Activated CD4-positive, CD25-positive, alpha-beta regulatory T cell treated with anti-CD3 and anti-CD28 coated beads, Interleukin-2, amount 50 U/mL, for 24 hours (primary cell): Measurements from ENCODE around the gene HK1.
"Not testable (repeated sequence)": the region's sequence is repeated elsewhere in the genome, so short reads cannot be mapped to it uniquely, and the experiment has no call there.

Experiments
- ATAC-seq, 2 donors: fragments of 150-1000 bp; cut with Tn5 transposase; one replicate each; pipeline ENCODE4 v1.10.0; 2021; ENCODE audit warnings: mild to moderate bottlenecking in 1 of 2, moderate library complexity in 1 of 2

The HK1 gene

GRCh38 chr10:69329721-69330178 lies 51.5 kb downstream of the HK1 start:
- ATAC-seq, result no peak

- ATAC-seq, result no peak
Measured at GRCh38 chr10:69331161-69331560, 52.9 kb downstream of the HK1 start.

GRCh38 chr10:69332278-69333010 lies 54.1 kb downstream of the HK1 start:
- ATAC-seq, result no peak

- no peak for ATAC-seq
Measured at GRCh38 chr10:69333205-69333604, 54.9 kb downstream of the HK1 start.

- ATAC-seq, result not testable (repeated sequence)
Measured at GRCh38 chr10:69333865-69334301, 55.6 kb downstream of the HK1 start.

GRCh38 chr10:69334302-69335062 lies 56.2 kb downstream of the HK1 start:
- ATAC-seq, result peak in 1 of 2 donors; percentile 11

- peak; percentile 29 to 67 for ATAC-seq
Measured at GRCh38 chr10:69335063-69335587, 56.8 kb downstream of the HK1 start.

GRCh38 chr10:69335613-69336012 lies 57.3 kb downstream of the HK1 start:
- no peak for ATAC-seq

- ATAC-seq, result no peak
Measured at GRCh38 chr10:69336952-69337295, 58.6 kb downstream of the HK1 start.

- no peak for ATAC-seq
Measured at GRCh38 chr10:69337296-69338132, 59.2 kb downstream of the HK1 start.

- ATAC-seq, result no peak
Measured at GRCh38 chr10:69338133-69338456, 59.8 kb downstream of the HK1 start.

- no peak for ATAC-seq
Measured at GRCh38 chr10:69338547-69339450, 60.5 kb downstream of the HK1 start.

GRCh38 chr10:69340695-69341094 lies 62.4 kb downstream of the HK1 start:
- no peak for ATAC-seq

- no peak for ATAC-seq
Measured at GRCh38 chr10:69343905-69344304, 65.6 kb downstream of the HK1 start.

GRCh38 chr10:69344591-69345252 lies 66.4 kb downstream of the HK1 start:
- peak; percentile 32 to 41 for ATAC-seq

- ATAC-seq, result peak in 1 of 2 donors; percentile 25
Measured at GRCh38 chr10:69345402-69345801, 67.1 kb downstream of the HK1 start.

- no peak for ATAC-seq
Measured at GRCh38 chr10:69345890-69346474, 67.7 kb downstream of the HK1 start.

GRCh38 chr10:69346776-69347175 lies 68.5 kb downstream of the HK1 start:
- ATAC-seq, result no peak

GRCh38 chr10:69348816-69349541 lies 70.7 kb downstream of the HK1 start:
- no peak for ATAC-seq

GRCh38 chr10:69349542-69349888 lies 71.2 kb downstream of the HK1 start:
- ATAC-seq, result no peak
